Measurements from ENCODE around the gene MIPEP. TPM values are rescaled to one million over a fixed set of nuclear protein-coding genes. Genes with fewer than 3 reads are reported as not detected.

Gene MIPEP
- polyA plus RNA-seq, 6 donors from 2014 or later = 5.1 to 27.3 (median 22.4) TPM

- peaks cover 22 to 32% of the 10 kb centered on the region in 2 donors for H3K36me3 Mint-ChIP-seq
- no peak overlapping the region for H3K4me3 Mint-ChIP-seq
- H3K4me1 Mint-ChIP-seq = peaks cover 7 to 21% (median 12%) of the 10 kb centered on the region in 3 donors
- peaks cover 0 to 3% (median 0%) of the 10 kb centered on the region in 7 donors for H3K9me3 Mint-ChIP-seq
- no peak for DNase-seq
- peaks cover 0 to 5% (median 0%) of the 10 kb centered on the region in 3 donors for H3K27me3 Mint-ChIP-seq
- ATAC-seq (ENCODE audit: low read depth in 2 of 2) = no peak
- H3K27ac Mint-ChIP-seq = peak overlapping the region in 1 of 6 donors; percentile 63
These were observed 33.0 kb downstream of the MIPEP start for GRCh38 chr13:23856008-23856750.

DNA sequence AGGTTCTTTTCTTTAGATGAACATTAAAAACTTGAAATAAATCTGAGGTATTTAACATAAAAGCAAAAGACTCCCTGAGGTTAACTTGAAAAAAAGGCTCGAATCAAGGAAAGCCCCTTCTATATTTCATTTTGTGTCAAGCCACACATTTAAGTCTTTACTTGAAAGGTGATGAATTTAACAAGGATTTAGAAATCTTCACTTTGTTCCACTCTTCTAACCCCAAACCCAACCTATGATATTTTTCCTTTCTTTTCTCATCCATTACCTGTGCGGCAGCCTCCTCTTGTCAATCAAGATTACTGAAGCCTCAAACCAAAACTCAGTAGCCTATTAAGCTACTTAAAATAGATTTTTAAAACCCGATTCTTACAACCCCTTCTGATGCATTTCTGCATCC, 33.8 kb downstream of the MIPEP start:
- H3K27me3 Mint-ChIP-seq = peaks cover 0 to 9% (median 6%) of the 10 kb centered on the region in 3 donors
- peaks cover 7 to 21% (median 12%) of the 10 kb centered on the region in 3 donors for H3K4me1 Mint-ChIP-seq
- ATAC-seq (ENCODE audit: low read depth in 2 of 2) (no peak), DNase-seq (no peak)
- H3K4me3 Mint-ChIP-seq = no peak overlapping the region
- peaks cover 20 to 25% of the 10 kb centered on the region in 2 donors for H3K36me3 Mint-ChIP-seq
- no peak overlapping the region for H3K27ac Mint-ChIP-seq
- peaks cover 0 to 3% (median 0%) of the 10 kb centered on the region in 7 donors for H3K9me3 Mint-ChIP-seq

- peaks cover 0 to 6% (median 6%) of the 10 kb centered on the region in 3 donors for H3K27me3 Mint-ChIP-seq
- H3K4me1 Mint-ChIP-seq = peaks cover 29 to 32% (median 30%) of the 10 kb centered on the region in 3 donors
- ATAC-seq (ENCODE audit: low read depth in 2 of 2) (no peak), DNase-seq (no peak)
- H3K4me3 Mint-ChIP-seq = no peak overlapping the region
- H3K36me3 Mint-ChIP-seq = peaks cover 18 to 31% of the 10 kb centered on the region in 2 donors
- no peak overlapping the region for H3K27ac Mint-ChIP-seq
- peaks cover 0 to 3% (median 0%) of the 10 kb centered on the region in 7 donors for H3K9me3 Mint-ChIP-seq
These were observed 36.8 kb downstream of the MIPEP start for GRCh38 chr13:23852351-23852750.

GRCh38 chr13:23851106-23851505, 38.1 kb downstream of the MIPEP start:
- no peak for ATAC-seq (ENCODE audit: low read depth in 2 of 2)
- Mint-ChIP-seq H3K9me3 (peaks cover 0 to under 1% (median 0%) of the 10 kb centered on the region in 7 donors), H3K4me3 (no peak overlapping the region), H3K4me1 (peaks cover 36 to 40% (median 36%) of the 10 kb centered on the region in 3 donors), H3K27me3 (peaks cover 0 to 6% (median 6%) of the 10 kb centered on the region in 3 donors), H3K27ac (no peak overlapping the region), H3K36me3 (peaks cover 13 to 25% of the 10 kb centered on the region in 2 donors)
- no peak for DNase-seq

GRCh38 chr13:23850134-23850533, 39.1 kb downstream of the MIPEP start:
- no peak for ATAC-seq (ENCODE audit: low read depth in 2 of 2)
- peaks cover 8 to 22% of the 10 kb centered on the region in 2 donors for H3K36me3 Mint-ChIP-seq

GRCh38 chr13:23849670-23850069, 39.5 kb downstream of the MIPEP start:
- Mint-ChIP-seq H3K4me3 (no peak overlapping the region), H3K27me3 (peaks cover 0 to 6% (median 6%) of the 10 kb centered on the region in 3 donors), H3K9me3 (no peaks in the 10 kb centered on the region), H3K36me3 (peaks cover 8 to 22% of the 10 kb centered on the region in 2 donors), H3K27ac (peak overlapping the region in 1 of 6 donors; percentile 74), H3K4me1 (peaks cover 42 to 46% (median 44%) of the 10 kb centered on the region in 3 donors)
- ATAC-seq (ENCODE audit: low read depth in 2 of 2) (no peak), DNase-seq (no peak)

More at GRCh38 chr13:23850134-23850533, 39.1 kb downstream of the MIPEP start:
- Mint-ChIP-seq H3K27ac (peak overlapping the region in 1 of 6 donors; percentile 74), H3K9me3 (no peaks in the 10 kb centered on the region), H3K4me1 (peaks cover 41 to 43% (median 43%) of the 10 kb centered on the region in 3 donors), H3K27me3 (peaks cover 0 to 6% (median 6%) of the 10 kb centered on the region in 3 donors), H3K4me3 (no peak overlapping the region)
- no peak for DNase-seq

- Mint-ChIP-seq H3K27ac (peak overlapping the region in 3 of 6 donors; percentile 11 to 82 (median 30)), H3K36me3 (peaks cover 14 to 18% of the 10 kb centered on the region in 2 donors), H3K9me3 (no peaks in the 10 kb centered on the region), H3K4me3 (peak overlapping the region in 6 of 8 donors; percentile 2 to 75 (median 36)), H3K4me1 (peaks cover 48 to 51% (median 51%) of the 10 kb centered on the region in 3 donors), H3K27me3 (peaks cover 6 to 10% (median 7%) of the 10 kb centered on the region in 3 donors)
- ATAC-seq (ENCODE audit: low read depth in 2 of 2) (peak; percentile 75 to 77), DNase-seq (peak; percentile 21)
These were observed 40.5 kb downstream of the MIPEP start for GRCh38 chr13:23848646-23849141.

- Mint-ChIP-seq H3K9me3 (no peaks in the 10 kb centered on the region), H3K4me1 (peaks cover 52 to 57% (median 52%) of the 10 kb centered on the region in 3 donors), H3K27me3 (peaks cover 6 to 14% (median 9%) of the 10 kb centered on the region in 3 donors), H3K4me3 (peak overlapping the region in 3 of 8 donors; percentile 2 to 62 (median 55)), H3K27ac (peak overlapping the region in 1 of 6 donors; percentile 11), H3K36me3 (peaks cover 19 to 21% of the 10 kb centered on the region in 2 donors)
- ATAC-seq (ENCODE audit: low read depth in 2 of 2) (no peak), DNase-seq (no peak)
These were observed 41.2 kb downstream of the MIPEP start for GRCh38 chr13:23848019-23848418.

- Mint-ChIP-seq H3K4me1 (peaks cover 52 to 57% (median 54%) of the 10 kb centered on the region in 3 donors), H3K36me3 (peaks cover 20 to 24% of the 10 kb centered on the region in 2 donors), H3K4me3 (peak overlapping the region in 4 of 8 donors; percentile 1 to 62 (median 34)), H3K27ac (peak overlapping the region in 1 of 6 donors; percentile 0), H3K9me3 (no peaks in the 10 kb centered on the region), H3K27me3 (peaks cover 6 to 14% (median 9%) of the 10 kb centered on the region in 3 donors)
- no peak for DNase-seq
- ATAC-seq (ENCODE audit: low read depth in 2 of 2) = no peak
These were observed 41.7 kb downstream of the MIPEP start for GRCh38 chr13:23847497-23847896.

DNA sequence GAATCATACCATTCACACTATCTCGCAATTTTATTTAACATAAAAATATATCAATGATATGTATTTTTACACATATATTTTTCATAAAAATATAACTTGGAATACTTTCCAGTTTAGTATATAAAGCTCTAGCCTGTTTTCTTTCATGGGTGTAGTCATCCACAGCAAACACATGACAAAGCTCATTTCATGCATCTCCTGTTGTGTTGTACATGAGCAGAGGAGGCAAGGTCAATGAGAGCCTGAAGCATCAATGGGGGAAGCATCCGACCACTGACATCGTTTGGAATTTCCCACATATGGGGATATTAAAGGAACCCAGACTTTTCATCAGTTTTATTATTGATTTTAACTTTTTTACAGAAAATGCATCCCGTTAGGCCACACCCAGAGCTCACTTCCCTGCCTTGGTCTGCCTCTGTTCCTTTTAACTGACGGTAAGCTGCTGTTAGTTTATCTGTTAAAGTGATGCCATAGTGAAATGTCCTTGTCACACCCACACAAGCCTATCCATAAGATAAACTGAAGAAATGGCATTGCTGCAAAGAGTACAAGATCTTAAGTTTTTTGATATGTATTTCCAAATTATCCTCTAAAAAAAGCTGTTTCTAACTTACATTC, 44.0 kb downstream of the MIPEP start:
- Mint-ChIP-seq H3K36me3 (peaks cover 20 to 26% of the 10 kb centered on the region in 2 donors), H3K4me1 (peaks cover 52 to 57% (median 53%) of the 10 kb centered on the region in 3 donors), H3K27me3 (peaks cover under 1 to 9% (median 8%) of the 10 kb centered on the region in 3 donors), H3K27ac (no peak overlapping the region), H3K9me3 (no peaks in the 10 kb centered on the region), H3K4me3 (peak overlapping the region; percentile 18 to 69 (median 58))
- ATAC-seq (ENCODE audit: low read depth in 2 of 2) (peak; percentile 31 to 42), DNase-seq (no peak)

- peak overlapping the region in 2 of 8 donors; percentile 29 to 30 for H3K4me3 Mint-ChIP-seq
- peaks cover 0 to 9% (median 8%) of the 10 kb centered on the region in 3 donors for H3K27me3 Mint-ChIP-seq
- H3K9me3 Mint-ChIP-seq = no peaks in the 10 kb centered on the region
- peaks cover 50 to 52% (median 51%) of the 10 kb centered on the region in 3 donors for H3K4me1 Mint-ChIP-seq
- DNase-seq = no peak
- peak overlapping the region in 1 of 6 donors; percentile 8 for H3K27ac Mint-ChIP-seq
- ATAC-seq (ENCODE audit: low read depth in 2 of 2) = no peak
- peaks cover 20 to 25% of the 10 kb centered on the region in 2 donors for H3K36me3 Mint-ChIP-seq
These were observed 45.1 kb downstream of the MIPEP start for GRCh38 chr13:23844132-23844531.

DNA sequence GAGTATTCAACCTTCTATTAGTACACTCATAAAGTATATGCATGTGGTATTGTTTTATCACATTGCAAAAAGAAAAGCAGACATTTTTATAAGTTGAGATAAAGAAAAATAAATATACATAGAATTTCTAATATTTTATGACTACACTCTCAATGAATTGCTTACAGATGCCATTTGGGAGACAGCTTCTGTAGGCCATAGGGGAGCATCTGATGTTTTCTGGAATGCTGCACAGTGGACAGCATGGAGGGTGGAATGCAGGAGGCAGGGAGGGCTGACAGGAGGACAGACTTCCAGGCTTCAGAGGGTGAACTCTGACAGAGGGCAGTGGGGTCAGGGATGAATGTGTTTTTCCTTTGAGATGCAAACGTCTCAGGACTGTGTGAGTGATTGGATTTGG, 45.8 kb downstream of the MIPEP start:
- peaks cover 20 to 23% of the 10 kb centered on the region in 2 donors for H3K36me3 Mint-ChIP-seq
- ATAC-seq (ENCODE audit: low read depth in 2 of 2) = no peak

DNA sequence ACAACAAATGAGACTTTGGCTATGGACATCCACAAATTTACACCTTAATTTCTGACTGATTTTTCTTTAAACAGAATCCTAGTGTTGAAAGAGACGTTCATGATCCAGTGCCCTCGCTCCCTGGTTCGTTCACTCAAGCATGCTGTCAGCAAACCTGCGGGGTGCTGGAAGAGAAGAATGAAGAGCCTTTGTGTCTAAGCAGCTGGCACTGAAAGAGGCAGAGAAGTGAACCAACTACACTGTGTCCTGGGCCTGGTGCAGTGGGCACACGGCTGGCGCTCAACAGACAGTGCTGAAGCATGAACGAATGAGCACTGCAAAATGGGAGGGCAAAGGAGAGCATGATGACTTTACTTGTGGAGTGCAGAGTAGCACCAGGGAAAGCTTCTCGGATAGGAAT, 46.8 kb downstream of the MIPEP start:
- H3K9me3 Mint-ChIP-seq = no peaks in the 10 kb centered on the region
- H3K27ac Mint-ChIP-seq = no peak overlapping the region
- H3K4me1 Mint-ChIP-seq = peaks cover 33 to 36% (median 35%) of the 10 kb centered on the region in 3 donors
- no peak for DNase-seq
- no peak for ATAC-seq (ENCODE audit: low read depth in 2 of 2)
- peaks cover 0 to 9% (median 8%) of the 10 kb centered on the region in 3 donors for H3K27me3 Mint-ChIP-seq
- H3K4me3 Mint-ChIP-seq = no peak overlapping the region
- peaks cover 22 to 25% of the 10 kb centered on the region in 2 donors for H3K36me3 Mint-ChIP-seq

More for the DNA sequence above, 45.8 kb downstream of the MIPEP start:
- no peaks in the 10 kb centered on the region for H3K9me3 Mint-ChIP-seq
- H3K4me1 Mint-ChIP-seq = peaks cover 43 to 45% (median 45%) of the 10 kb centered on the region in 3 donors
- H3K27me3 Mint-ChIP-seq = peaks cover 0 to 9% (median 8%) of the 10 kb centered on the region in 3 donors
- no peak for DNase-seq
- H3K4me3 Mint-ChIP-seq = peak overlapping the region in 2 of 8 donors; percentile 13 to 48
- H3K27ac Mint-ChIP-seq = peak overlapping the region in 1 of 6 donors; percentile 8
